Astrocyte (in vitro differentiated cells and primary cell): ENCODE data around the gene ZNF555.

Source experiments
- EZH2 ChIP-seq: IDR thresholded peaks from 2 replicates; pipeline ENCODE4 v1.6.1; 2012; ENCODE audit warnings: mild to moderate bottlenecking, low read length, inconsistent platforms; ENCODE audit not compliant: insufficient read depth
- TF ChIP-seq, protein P1 (sequence below): IDR thresholded peaks from 2 replicates; pipeline ENCODE4 v1.5.1; 2011; ENCODE audit warnings: low read depth, mild to moderate bottlenecking, inconsistent platforms, low read length, moderate library complexity; ENCODE audit not compliant: insufficient read depth

DNA sequence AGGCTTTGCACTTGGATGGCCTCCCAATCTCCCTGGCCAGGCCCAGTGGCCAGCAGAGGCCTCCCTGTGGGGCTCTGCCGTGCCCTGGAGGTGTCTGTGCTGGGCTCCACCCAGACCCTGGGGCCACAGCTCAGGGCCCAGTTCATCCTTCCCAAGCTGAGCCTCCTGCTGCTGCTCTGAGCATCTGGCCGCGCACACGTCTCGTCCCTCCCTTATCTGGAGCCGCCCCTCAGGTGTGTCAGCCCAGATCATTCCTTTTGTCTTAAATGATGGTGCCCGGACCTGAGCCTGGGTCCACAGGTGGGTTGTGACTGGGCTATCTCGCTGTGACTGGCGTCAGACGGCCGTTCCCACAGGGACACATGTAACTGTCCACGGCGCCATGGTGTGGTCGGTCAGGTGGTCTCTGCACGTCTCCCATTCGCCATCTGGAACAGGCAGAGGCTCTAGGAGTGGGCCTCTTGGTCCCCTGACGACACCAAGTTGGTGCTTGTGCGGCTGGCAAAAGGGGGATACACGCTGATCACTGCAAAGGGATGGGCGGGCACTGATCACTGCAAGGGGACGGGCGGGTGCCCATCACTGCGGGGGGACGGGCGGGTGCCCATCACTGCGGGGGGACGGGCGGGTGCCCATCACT, 35.9 kb upstream of the ZNF555 start:
- TF ChIP-seq, protein P1, sequence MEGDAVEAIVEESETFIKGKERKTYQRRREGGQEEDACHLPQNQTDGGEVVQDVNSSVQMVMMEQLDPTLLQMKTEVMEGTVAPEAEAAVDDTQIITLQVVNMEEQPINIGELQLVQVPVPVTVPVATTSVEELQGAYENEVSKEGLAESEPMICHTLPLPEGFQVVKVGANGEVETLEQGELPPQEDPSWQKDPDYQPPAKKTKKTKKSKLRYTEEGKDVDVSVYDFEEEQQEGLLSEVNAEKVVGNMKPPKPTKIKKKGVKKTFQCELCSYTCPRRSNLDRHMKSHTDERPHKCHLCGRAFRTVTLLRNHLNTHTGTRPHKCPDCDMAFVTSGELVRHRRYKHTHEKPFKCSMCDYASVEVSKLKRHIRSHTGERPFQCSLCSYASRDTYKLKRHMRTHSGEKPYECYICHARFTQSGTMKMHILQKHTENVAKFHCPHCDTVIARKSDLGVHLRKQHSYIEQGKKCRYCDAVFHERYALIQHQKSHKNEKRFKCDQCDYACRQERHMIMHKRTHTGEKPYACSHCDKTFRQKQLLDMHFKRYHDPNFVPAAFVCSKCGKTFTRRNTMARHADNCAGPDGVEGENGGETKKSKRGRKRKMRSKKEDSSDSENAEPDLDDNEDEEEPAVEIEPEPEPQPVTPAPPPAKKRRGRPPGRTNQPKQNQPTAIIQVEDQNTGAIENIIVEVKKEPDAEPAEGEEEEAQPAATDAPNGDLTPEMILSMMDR, result no peak
- no peak for TF ChIP-seq EZH2
